ENCODE measurements around the gene FBXO31. TPM values are rescaled to one million over a fixed set of nuclear protein-coding genes. Genes with fewer than 3 reads are reported as not detected.
A peak's percentile ranks its signal among the peaks of the same experiment; 100 is the strongest.

Gene FBXO31
- total and polyA plus RNA-seq, 2 donors (not counting 3 experiments of a cell fraction or from before 2014, with no cell fraction given), result 17.1 to 31.8 TPM

DNA sequence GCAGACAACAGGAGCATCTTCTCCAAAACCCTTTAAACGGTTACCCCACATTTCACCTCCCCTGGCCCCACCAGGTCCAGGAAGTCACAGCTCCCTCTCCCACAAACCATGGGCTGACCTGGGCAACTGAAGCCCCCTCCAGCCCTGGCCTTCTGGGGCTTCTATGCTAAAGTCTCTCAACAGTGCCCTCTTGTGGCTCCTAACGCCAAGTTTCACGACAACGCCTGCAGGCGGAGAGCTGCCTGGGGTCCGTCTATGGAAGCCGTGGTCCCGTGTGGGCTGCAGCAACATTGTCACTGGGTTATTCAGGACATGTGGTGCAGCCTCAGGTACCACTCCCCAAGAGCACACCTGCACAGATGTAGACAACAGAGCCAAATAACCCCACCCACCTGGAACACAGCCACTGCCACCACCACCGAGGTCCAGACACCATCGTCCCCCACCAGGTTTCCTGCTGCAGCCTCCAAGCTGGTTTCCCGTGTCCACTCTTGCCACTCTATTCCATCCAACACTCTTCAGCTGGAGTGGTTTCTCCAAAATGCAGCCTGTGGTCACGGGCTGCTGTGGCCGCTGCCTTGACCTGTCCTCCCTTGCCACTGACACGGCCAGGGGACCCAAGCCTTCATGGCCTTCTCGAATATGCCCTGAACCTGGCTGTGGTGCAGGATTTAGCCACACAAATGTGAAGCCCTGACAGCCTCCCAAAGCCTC lies 85.5 kb downstream of the FBXO31 start:
- Histone ChIP-seq H3K4me2 (ENCODE audit: insufficient read depth, low read length) (no peak overlapping the region), H4K20me1 (replicated peaks; ENCODE audit: control insufficient read depth, extremely low read depth, insufficient read depth, low read length) (no peaks in the 10 kb centered on the region), H3K27ac (ENCODE audit: insufficient read depth, low read depth, low read length) (no peak overlapping the region), H3K79me2 (ENCODE audit: control insufficient read depth, insufficient read depth, low read length) (no peaks in the 10 kb centered on the region), H3K4me3 (replicated peaks in 1 of 3; ENCODE audit: insufficient read depth in 1 of 3, low read depth in 1 of 3, low read length in 3 of 3) (no peak overlapping the region), H3K9me1 (replicated peaks; ENCODE audit: control insufficient read depth, extremely low read depth, insufficient read depth, low read length) (no peaks in the 10 kb centered on the region), H3K4me1 (ENCODE audit: control insufficient read depth, extremely low read depth, insufficient read depth, low read length) (no peaks in the 10 kb centered on the region), H3K36me3 (ENCODE audit: control insufficient read depth in 2 of 2, extremely low read depth in 1 of 2, insufficient read depth in 2 of 2, low read length in 2 of 2) (no peaks in the 10 kb centered on the region), H3K27me3 (ENCODE audit: control insufficient read depth in 2 of 2, insufficient read depth in 2 of 2, low read length in 2 of 2) (no peaks in the 10 kb centered on the region), H3K9me3 (replicated peaks; ENCODE audit: control insufficient read depth, insufficient read depth, low read length) (no peaks in the 10 kb centered on the region), H3K9ac (replicated peaks; ENCODE audit: extremely low read depth, insufficient read depth, low read length) (no peak overlapping the region), H2AFZ (ENCODE audit: low read depth, low read length) (no peak overlapping the region)
- peak; percentile 44 for DNase-seq (ENCODE audit: low read depth, low spot score)
- FAIRE-seq, result peak; percentile 72
- CTCF ChIA-PET, result interaction anchor here (0.6 to 2.8 kb wide), 47 partner anchors 9 to 762 kb away, joined by 3 to 55 read pairs (median 4); partner anchors contain the start of genes C16orf95 and FOXC2
- POLR2A ChIA-PET, result no interaction called here
- no TSS peak for BruUV-seq (replicated peaks)
- dilution Hi-C loops (cut with MboI; ENCODE audit: extremely low pct_ligation_motif_present, low sequenced_read_pairs) (no loop called here), intact Hi-C loops (cut with micrococcal nuclease) (loop anchor here (1.0 kb wide), 1 partner anchor 735 kb away; no protein-coding TSS in a partner anchor)
- TF ChIP-seq MYC (IDR thresholded peaks at IDR 0.05; ENCODE audit: low read depth, low read length), result no peak
- TF ChIP-seq, protein P1, sequence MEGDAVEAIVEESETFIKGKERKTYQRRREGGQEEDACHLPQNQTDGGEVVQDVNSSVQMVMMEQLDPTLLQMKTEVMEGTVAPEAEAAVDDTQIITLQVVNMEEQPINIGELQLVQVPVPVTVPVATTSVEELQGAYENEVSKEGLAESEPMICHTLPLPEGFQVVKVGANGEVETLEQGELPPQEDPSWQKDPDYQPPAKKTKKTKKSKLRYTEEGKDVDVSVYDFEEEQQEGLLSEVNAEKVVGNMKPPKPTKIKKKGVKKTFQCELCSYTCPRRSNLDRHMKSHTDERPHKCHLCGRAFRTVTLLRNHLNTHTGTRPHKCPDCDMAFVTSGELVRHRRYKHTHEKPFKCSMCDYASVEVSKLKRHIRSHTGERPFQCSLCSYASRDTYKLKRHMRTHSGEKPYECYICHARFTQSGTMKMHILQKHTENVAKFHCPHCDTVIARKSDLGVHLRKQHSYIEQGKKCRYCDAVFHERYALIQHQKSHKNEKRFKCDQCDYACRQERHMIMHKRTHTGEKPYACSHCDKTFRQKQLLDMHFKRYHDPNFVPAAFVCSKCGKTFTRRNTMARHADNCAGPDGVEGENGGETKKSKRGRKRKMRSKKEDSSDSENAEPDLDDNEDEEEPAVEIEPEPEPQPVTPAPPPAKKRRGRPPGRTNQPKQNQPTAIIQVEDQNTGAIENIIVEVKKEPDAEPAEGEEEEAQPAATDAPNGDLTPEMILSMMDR (IDR thresholded peaks at IDR 0.05; ENCODE audit: extremely low read depth in 1 of 2, insufficient read depth in 1 of 2, low read depth in 1 of 2, low read length in 2 of 2), result peak; percentile 53 to 77

DNA sequence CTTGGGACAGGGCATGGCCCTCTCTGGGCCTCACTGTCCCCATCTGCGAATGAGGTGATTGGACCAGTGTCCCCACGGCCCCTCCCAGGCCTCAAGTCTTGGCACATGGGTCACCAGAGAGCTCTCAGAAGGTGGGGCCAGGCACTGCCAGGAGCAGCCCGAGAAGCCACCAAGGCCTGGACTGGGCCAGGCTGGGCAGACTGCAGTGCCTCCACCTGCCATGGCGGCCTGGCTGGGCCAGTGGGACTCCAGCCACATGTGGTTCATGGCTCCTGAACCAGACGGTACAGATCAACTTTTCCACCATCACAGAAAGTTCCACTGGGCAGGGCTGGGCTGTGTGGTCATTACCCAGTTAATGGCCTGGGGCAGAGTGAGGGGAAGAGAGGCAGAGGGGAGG lies 86.2 kb downstream of the FBXO31 start:
- no TSS peak for BruUV-seq (replicated peaks)
- Histone ChIP-seq H3K4me1 (ENCODE audit: control insufficient read depth, extremely low read depth, insufficient read depth, low read length) (no peaks in the 10 kb centered on the region), H2AFZ (ENCODE audit: low read depth, low read length) (no peak overlapping the region), H3K9me1 (replicated peaks; ENCODE audit: control insufficient read depth, extremely low read depth, insufficient read depth, low read length) (no peaks in the 10 kb centered on the region), H3K9ac (replicated peaks; ENCODE audit: extremely low read depth, insufficient read depth, low read length) (no peak overlapping the region), H3K9me3 (replicated peaks; ENCODE audit: control insufficient read depth, insufficient read depth, low read length) (no peaks in the 10 kb centered on the region), H3K4me3 (replicated peaks in 1 of 3; ENCODE audit: insufficient read depth in 1 of 3, low read depth in 1 of 3, low read length in 3 of 3) (no peak overlapping the region), H3K27me3 (ENCODE audit: control insufficient read depth in 2 of 2, insufficient read depth in 2 of 2, low read length in 2 of 2) (no peaks in the 10 kb centered on the region), H3K4me2 (ENCODE audit: insufficient read depth, low read length) (no peak overlapping the region), H3K27ac (ENCODE audit: insufficient read depth, low read depth, low read length) (no peak overlapping the region), H3K36me3 (ENCODE audit: control insufficient read depth in 2 of 2, extremely low read depth in 1 of 2, insufficient read depth in 2 of 2, low read length in 2 of 2) (no peaks in the 10 kb centered on the region), H4K20me1 (replicated peaks; ENCODE audit: control insufficient read depth, extremely low read depth, insufficient read depth, low read length) (no peaks in the 10 kb centered on the region), H3K79me2 (ENCODE audit: control insufficient read depth, insufficient read depth, low read length) (no peaks in the 10 kb centered on the region)
- no peak for TF ChIP-seq MYC (IDR thresholded peaks at IDR 0.05; ENCODE audit: low read depth, low read length)
- TF ChIP-seq JUN (IDR thresholded peaks at IDR 0.05; ENCODE audit: borderline replicate concordance, insufficient read depth, insufficient read length, low read depth), result no peak
- TF ChIP-seq POLR2AphosphoS5 (IDR thresholded peaks at IDR 0.05; ENCODE audit: insufficient read depth, low read depth, low read length), result no peak
- TF ChIP-seq, protein P1 (IDR thresholded peaks at IDR 0.05; ENCODE audit: extremely low read depth in 1 of 2, insufficient read depth in 1 of 2, low read depth in 1 of 2, low read length in 2 of 2), result no peak
- TF ChIP-seq POLR2A (IDR thresholded peaks at IDR 0.05; ENCODE audit: low read depth, low read length), result no peak
- TF ChIP-seq FOS (IDR thresholded peaks at IDR 0.05; ENCODE audit: borderline replicate concordance, insufficient read depth, low read length), result no peak
- TF ChIP-seq, protein P2, sequence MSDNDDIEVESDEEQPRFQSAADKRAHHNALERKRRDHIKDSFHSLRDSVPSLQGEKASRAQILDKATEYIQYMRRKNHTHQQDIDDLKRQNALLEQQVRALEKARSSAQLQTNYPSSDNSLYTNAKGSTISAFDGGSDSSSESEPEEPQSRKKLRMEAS (IDR thresholded peaks at IDR 0.05; ENCODE audit: insufficient read depth, insufficient read length), result no peak
- no peak for TF ChIP-seq EZH2 (IDR thresholded peaks at IDR 0.05; ENCODE audit: borderline replicate concordance, low read depth, low read length, severe bottlenecking)
- no peak for TF ChIP-seq GATA2 (IDR thresholded peaks at IDR 0.05; ENCODE audit: insufficient read depth, insufficient read length, low read depth, low read length)
- intact Hi-C loops (cut with micrococcal nuclease), result no loop called here
- CTCF ChIA-PET, result interaction anchor here (0.9 to 2.8 kb wide), 27 partner anchors 9 to 734 kb away, joined by 3 to 55 read pairs (median 4); partner anchors contain the start of genes C16orf95 and FOXC2
- POLR2A ChIA-PET, result no interaction called here
- DNase-seq (ENCODE audit: low read depth, low spot score), result no peak
- no peak for FAIRE-seq
- dilution Hi-C loops (cut with MboI; ENCODE audit: extremely low pct_ligation_motif_present, low sequenced_read_pairs), result no loop called here

Measured in endothelial cell of umbilical vein (primary cell).